GOT3 (cell line): Measurements from ENCODE around the gene OTUD5.
"Not testable (repeated sequence)": the region's sequence is repeated elsewhere in the genome, so short reads cannot be mapped to it uniquely, and the experiment has no call there.

ENCODE experiments used
- DNase-seq: peaks from one replicate; lab custom pipeline; 2025; ENCODE audit warnings: mixed read lengths; lab: John Stamatoyannopoulos, UW

Gene OTUD5

GRCh38 chrX:48876944-48877343, 80.5 kb downstream of the OTUD5 start:
- not testable (repeated sequence) for DNase-seq
